Measurements from ENCODE around the gene KCNN1. TPM values are rescaled to one million over a fixed set of nuclear protein-coding genes. Genes with fewer than 3 reads are reported as not detected.

The KCNN1 gene
- total and polyA plus RNA-seq, 9 of the 15 experiments (the other 6 are each of a cell fraction or from before 2014, with no cell fraction given), result 0.01 to 6.2 (median 0.72) TPM

DNA sequence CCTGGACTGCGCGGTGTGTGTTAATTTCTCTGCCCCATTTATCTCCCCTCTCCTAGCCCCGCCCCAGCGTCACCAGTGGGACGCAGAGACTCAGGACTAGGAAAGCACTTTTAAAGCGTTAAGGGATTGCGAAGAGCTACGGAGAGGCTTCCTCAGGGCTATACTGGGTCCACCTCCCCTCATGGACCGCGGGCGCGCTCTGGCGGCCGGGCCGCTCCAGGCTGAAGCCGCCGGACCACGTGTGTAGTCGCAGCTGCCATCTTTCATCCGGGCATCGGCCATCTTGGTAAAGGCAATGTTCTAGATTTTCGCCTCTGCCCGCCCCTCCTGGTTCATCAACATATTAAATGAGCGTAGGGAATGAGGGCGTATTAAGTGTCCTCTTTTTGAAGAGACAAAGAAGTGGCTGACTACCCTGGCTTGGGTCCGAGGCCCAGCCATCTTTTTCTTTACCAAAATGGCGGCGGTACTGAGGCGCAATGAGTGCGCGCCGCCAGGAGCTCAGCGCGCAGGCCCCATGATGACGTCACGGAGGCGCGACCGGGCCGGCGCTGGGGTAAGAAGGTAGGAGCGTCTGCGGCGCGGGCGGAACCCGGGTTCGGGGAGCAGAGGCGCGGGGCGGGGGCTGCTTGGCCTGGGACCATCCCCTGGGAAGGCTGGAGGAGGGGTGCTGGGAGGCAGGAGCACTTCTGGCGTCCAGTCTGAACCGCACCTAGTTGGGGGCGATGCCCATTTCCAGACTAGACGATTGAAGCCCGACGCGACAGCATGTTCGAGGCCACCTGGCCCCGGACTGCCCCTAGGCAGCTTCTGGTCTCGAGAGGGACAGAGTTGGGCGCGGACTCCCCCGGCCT is 34.2 kb upstream of the KCNN1 start, which contains the start of gene CCDC124 (continued):
- no peak for TF ChIP-seq ZC3H4 (CRISPR knock-in tag; IDR thresholded peaks at IDR 0.05; ENCODE audit: borderline replicate concordance)
- TF ChIP-seq, protein P1, sequence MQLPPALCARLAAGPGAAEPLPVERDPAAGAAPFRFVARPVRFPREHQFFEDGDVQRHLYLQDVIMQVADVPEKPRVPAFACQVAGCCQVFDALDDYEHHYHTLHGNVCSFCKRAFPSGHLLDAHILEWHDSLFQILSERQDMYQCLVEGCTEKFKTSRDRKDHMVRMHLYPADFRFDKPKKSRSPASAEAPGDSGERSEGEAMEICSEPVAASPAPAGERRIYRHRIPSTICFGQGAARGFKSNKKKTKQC (CRISPR knock-in tag; IDR thresholded peaks at IDR 0.05), result peak; percentile 46; the same call in 1 of the 2 replicates
- TF ChIP-seq RFX1 (IDR thresholded peaks at IDR 0.05), result no peak
- no peak for TF ChIP-seq SMARCA5 (IDR thresholded peaks at IDR 0.05)
- TF ChIP-seq ZNF583 (CRISPR knock-in tag; IDR thresholded peaks at IDR 0.05), result peak; percentile 92
- TF ChIP-seq ELF2 (CRISPR knock-in tag; IDR thresholded peaks at IDR 0.05), result peak; percentile 43; the same call in 1 of the 2 replicates
- no peak for TF ChIP-seq THRAP3 (IDR thresholded peaks at IDR 0.05; ENCODE audit: borderline replicate concordance)
- no peak for TF ChIP-seq U2AF1 (optimal IDR thresholded peaks at IDR 0.05; ENCODE audit: low read depth, low read length)
- TF ChIP-seq, protein P2, sequence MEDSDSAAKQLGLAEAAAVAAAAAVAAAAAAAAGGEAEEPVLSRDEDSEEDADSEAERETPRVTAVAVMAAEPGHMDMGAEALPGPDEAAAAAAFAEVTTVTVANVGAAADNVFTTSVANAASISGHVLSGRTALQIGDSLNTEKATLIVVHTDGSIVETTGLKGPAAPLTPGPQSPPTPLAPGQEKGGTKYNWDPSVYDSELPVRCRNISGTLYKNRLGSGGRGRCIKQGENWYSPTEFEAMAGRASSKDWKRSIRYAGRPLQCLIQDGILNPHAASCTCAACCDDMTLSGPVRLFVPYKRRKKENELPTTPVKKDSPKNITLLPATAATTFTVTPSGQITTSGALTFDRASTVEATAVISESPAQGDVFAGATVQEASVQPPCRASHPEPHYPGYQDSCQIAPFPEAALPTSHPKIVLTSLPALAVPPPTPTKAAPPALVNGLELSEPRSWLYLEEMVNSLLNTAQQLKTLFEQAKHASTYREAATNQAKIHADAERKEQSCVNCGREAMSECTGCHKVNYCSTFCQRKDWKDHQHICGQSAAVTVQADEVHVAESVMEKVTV (CRISPR knock-in tag; IDR thresholded peaks at IDR 0.05), result peak; percentile 97
- TF ChIP-seq HIVEP1 (CRISPR knock-in tag; IDR thresholded peaks at IDR 0.05), result 0 out of 2 replicates have a peak, but pooled peaks have one; percentile 60
- no peak for TF ChIP-seq XRCC4 (IDR thresholded peaks at IDR 0.05; ENCODE audit: extremely low read depth, insufficient read depth, insufficient read length)
- peak; percentile 52; the same call in 1 of the 2 replicates for TF ChIP-seq SOX6 (IDR thresholded peaks at IDR 0.05)
- TF ChIP-seq NCOA4 (IDR thresholded peaks at IDR 0.05; ENCODE audit: partially characterized antibody), result no peak

Data from K562 (cell line).